Measurements from ENCODE around the gene SPOCD1. TPM values are rescaled to one million over a fixed set of nuclear protein-coding genes. Genes with fewer than 3 reads are reported as not detected.

SPOCD1 gene
- total RNA-seq, 2 experiments from 2014 or later = 0.60 to 1.0 TPM

DNA sequence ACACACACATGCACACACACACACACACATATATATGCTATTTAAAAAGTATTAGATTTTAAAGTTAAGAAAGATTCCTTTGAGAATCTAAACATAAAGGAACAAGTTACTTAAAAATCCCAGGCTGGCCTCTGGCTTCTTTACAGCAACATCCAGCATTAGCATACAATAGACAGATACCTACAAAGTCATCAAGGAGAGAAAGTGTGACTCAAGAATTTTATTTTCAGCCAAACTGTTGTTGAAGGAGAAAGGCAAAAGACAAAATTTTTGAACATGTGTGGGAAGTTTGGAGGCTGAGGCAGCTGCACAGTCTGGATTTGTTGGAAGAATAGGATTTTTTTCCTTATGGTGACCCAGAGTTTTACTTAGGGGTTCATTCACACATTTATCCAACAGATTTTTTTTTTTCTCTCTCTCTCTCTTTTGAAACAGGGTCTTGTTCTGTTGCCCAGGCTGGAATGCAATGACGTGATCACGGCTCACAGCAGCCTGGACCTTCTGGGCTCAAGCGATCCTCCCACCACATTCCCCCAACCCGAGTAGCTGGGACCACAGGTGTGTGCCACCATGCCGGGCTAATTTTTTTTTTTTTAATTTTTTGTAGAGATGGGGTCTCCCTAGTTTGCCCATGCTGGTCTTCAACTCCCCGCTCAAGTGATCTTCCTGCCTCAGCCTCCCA, 24.0 kb upstream of the SPOCD1 start:
- Histone ChIP-seq H3K27ac (ENCODE audit: low read depth, low read length, poor library complexity, severe bottlenecking) (no peak overlapping the region), H3K79me2 (ENCODE audit: insufficient read depth, low read depth, low read length) (no peaks in the 10 kb centered on the region), H3K36me3 (ENCODE audit: insufficient read depth, low read length) (no peaks in the 10 kb centered on the region), H3K4me3 (ENCODE audit: low read depth, low read length, poor library complexity, severe bottlenecking) (no peak overlapping the region), H4K20me1 (ENCODE audit: insufficient read depth, low read length) (no peaks in the 10 kb centered on the region), H3K4me1 (ENCODE audit: insufficient read depth, low read length, poor library complexity, severe bottlenecking) (peaks cover 15% of the 10 kb centered on the region), H3K9me3 (ENCODE audit: low read length) (no peaks in the 10 kb centered on the region), H3K4me2 (ENCODE audit: low read length) (no peak overlapping the region), H2AFZ (ENCODE audit: low read length) (no peak overlapping the region), H3K9me2 (ENCODE audit: insufficient read depth, low read length) (no peaks in the 10 kb centered on the region)
- ChIA-PET CTCF (ENCODE audit: unreplicated experiment) (no interaction called here), POLR2A (no interaction called here)
- no peak for TF ChIP-seq EZH2phosphoT487 (IDR thresholded peaks at IDR 0.05; ENCODE audit: borderline replicate concordance, low read depth, low read length)
- TF ChIP-seq, protein P1, sequence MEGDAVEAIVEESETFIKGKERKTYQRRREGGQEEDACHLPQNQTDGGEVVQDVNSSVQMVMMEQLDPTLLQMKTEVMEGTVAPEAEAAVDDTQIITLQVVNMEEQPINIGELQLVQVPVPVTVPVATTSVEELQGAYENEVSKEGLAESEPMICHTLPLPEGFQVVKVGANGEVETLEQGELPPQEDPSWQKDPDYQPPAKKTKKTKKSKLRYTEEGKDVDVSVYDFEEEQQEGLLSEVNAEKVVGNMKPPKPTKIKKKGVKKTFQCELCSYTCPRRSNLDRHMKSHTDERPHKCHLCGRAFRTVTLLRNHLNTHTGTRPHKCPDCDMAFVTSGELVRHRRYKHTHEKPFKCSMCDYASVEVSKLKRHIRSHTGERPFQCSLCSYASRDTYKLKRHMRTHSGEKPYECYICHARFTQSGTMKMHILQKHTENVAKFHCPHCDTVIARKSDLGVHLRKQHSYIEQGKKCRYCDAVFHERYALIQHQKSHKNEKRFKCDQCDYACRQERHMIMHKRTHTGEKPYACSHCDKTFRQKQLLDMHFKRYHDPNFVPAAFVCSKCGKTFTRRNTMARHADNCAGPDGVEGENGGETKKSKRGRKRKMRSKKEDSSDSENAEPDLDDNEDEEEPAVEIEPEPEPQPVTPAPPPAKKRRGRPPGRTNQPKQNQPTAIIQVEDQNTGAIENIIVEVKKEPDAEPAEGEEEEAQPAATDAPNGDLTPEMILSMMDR (conservative IDR thresholded peaks at IDR 0.05; ENCODE audit: low read length) = no peak
- DNase-seq (ENCODE audit: low spot score) = no peak
- no TSS peak for BruUV-seq (replicated peaks)
- intact Hi-C loops (cut with micrococcal nuclease; ENCODE audit: unreplicated experiment) = no loop called here

DNA sequence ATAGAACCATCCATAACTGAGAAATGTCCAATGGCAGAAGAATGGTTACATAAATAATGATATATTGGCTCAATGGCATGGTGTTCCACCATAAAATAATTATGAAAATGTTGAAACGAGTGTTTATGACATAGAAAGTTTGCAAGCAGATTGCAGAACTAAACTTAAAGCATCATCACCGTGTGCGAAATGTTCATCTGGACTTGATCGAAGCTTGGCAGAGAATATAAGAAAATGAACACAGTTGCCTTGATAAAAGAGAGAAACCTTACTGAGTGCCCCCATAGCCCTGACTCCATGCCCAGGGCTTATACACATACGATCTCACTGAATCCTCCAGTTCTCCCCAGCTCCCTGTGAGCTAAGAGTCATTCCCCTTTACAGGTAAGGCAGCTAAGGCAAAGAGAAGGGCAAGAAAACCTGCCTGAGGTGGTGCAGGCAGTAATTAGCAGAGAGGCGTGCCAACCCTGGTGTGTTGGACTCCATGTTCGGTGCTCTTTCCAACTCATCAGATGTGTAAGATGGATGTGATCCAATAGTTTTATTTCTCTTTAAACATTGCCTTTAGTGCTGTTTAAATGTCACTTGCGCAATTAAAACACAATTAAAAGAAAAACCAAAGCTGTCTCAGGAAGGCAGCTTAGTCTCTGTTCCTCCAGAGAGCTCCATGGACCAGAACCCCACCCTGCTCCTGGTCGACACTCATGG, 21.8 kb upstream of the SPOCD1 start:
- no peak overlapping the region for H3K4me3 ChIP-seq (ENCODE audit: low read depth, low read length, poor library complexity, severe bottlenecking)
- H3K27ac ChIP-seq (ENCODE audit: low read depth, low read length, poor library complexity, severe bottlenecking) = no peak overlapping the region
- intact Hi-C loops (cut with micrococcal nuclease; ENCODE audit: unreplicated experiment) = no loop called here
- ChIA-PET CTCF (ENCODE audit: unreplicated experiment) (no interaction called here), POLR2A (interaction anchor here (0.7 to 1.9 kb wide), 5 partner anchors 9 to 332 kb away, joined by 3 to 8 read pairs (median 6); no protein-coding TSS in a partner anchor)
- H3K4me1 ChIP-seq (ENCODE audit: insufficient read depth, low read length, poor library complexity, severe bottlenecking) = peaks cover 5% of the 10 kb centered on the region
- no peaks in the 10 kb centered on the region for H3K36me3 ChIP-seq (ENCODE audit: insufficient read depth, low read length)
- TF ChIP-seq EZH2phosphoT487 (IDR thresholded peaks at IDR 0.05; ENCODE audit: borderline replicate concordance, low read depth, low read length) = no peak
- TF ChIP-seq, protein P1 (conservative IDR thresholded peaks at IDR 0.05; ENCODE audit: low read length) = no peak
- no peaks in the 10 kb centered on the region for H4K20me1 ChIP-seq (ENCODE audit: insufficient read depth, low read length)
- no peaks in the 10 kb centered on the region for H3K9me2 ChIP-seq (ENCODE audit: insufficient read depth, low read length)
- no TSS peak for BruUV-seq (replicated peaks)
- no peaks in the 10 kb centered on the region for H3K9me3 ChIP-seq (ENCODE audit: low read length)
- H3K4me2 ChIP-seq (ENCODE audit: low read length) = no peak overlapping the region
- DNase-seq (ENCODE audit: low spot score) = no peak
- no peak overlapping the region for H2AFZ ChIP-seq (ENCODE audit: low read length)
- no peaks in the 10 kb centered on the region for H3K79me2 ChIP-seq (ENCODE audit: insufficient read depth, low read depth, low read length)

DNA sequence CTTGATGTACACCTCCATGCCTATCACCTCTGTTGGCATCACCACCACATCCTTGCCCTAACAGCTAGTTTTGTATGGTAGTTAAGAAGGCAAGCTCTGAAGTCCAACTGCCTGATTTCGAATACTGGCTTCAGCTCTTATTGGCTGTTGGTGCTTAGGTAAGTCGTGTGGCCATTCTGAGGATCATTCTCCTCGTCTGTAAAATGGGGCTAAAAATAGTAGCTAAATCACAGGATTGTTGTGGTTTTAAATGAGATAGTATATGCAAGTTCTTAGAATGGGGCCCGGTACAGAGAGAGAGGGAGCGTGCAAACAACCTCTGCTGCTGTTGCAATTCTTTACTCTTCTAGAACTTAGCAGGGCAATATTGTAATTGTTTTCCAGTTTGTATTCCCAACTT, 20.8 kb upstream of the SPOCD1 start:
- no TSS peak for BruUV-seq (replicated peaks)
- H3K79me2 ChIP-seq (ENCODE audit: insufficient read depth, low read depth, low read length) = no peaks in the 10 kb centered on the region
- H2AFZ ChIP-seq (ENCODE audit: low read length) = no peak overlapping the region
- no peaks in the 10 kb centered on the region for H3K9me3 ChIP-seq (ENCODE audit: low read length)
- intact Hi-C loops (cut with micrococcal nuclease; ENCODE audit: unreplicated experiment) = no loop called here
- no peaks in the 10 kb centered on the region for H3K9me2 ChIP-seq (ENCODE audit: insufficient read depth, low read length)
- no peaks in the 10 kb centered on the region for H3K36me3 ChIP-seq (ENCODE audit: insufficient read depth, low read length)
- H3K4me3 ChIP-seq (ENCODE audit: low read depth, low read length, poor library complexity, severe bottlenecking) = no peak overlapping the region
- no peaks in the 10 kb centered on the region for H4K20me1 ChIP-seq (ENCODE audit: insufficient read depth, low read length)
- no peak overlapping the region for H3K27ac ChIP-seq (ENCODE audit: low read depth, low read length, poor library complexity, severe bottlenecking)
- no peak overlapping the region for H3K4me2 ChIP-seq (ENCODE audit: low read length)
- POLR2A ChIA-PET = interaction anchor here (0.7 to 1.9 kb wide), 4 partner anchors 15 to 333 kb away, joined by 3 to 8 read pairs (median 5); no protein-coding TSS in a partner anchor
- CTCF ChIA-PET (ENCODE audit: unreplicated experiment) = no interaction called here
- DNase-seq (ENCODE audit: low spot score) = no peak
- TF ChIP-seq, protein P1 (conservative IDR thresholded peaks at IDR 0.05; ENCODE audit: low read length) = no peak
- no peak for TF ChIP-seq EZH2phosphoT487 (IDR thresholded peaks at IDR 0.05; ENCODE audit: borderline replicate concordance, low read depth, low read length)
- H3K4me1 ChIP-seq (ENCODE audit: insufficient read depth, low read length, poor library complexity, severe bottlenecking) = peaks cover 5% of the 10 kb centered on the region
